Activated CD4-positive, alpha-beta T cell treated with anti-CD3 and anti-CD28 coated beads, Interleukin-2, amount 50 U/mL, for 48 hours (primary cell): Measurements from ENCODE around the gene OAS1.
"Not testable (repeated sequence)": the region's sequence is repeated elsewhere in the genome, so short reads cannot be mapped to it uniquely, and the experiment has no call there.

ENCODE experiments used
- DNase-seq, 2 experiments: peaks; one replicate each; pipeline ENCODE4 v3.0.0-alpha.2; 2020

Gene OAS1

DNA sequence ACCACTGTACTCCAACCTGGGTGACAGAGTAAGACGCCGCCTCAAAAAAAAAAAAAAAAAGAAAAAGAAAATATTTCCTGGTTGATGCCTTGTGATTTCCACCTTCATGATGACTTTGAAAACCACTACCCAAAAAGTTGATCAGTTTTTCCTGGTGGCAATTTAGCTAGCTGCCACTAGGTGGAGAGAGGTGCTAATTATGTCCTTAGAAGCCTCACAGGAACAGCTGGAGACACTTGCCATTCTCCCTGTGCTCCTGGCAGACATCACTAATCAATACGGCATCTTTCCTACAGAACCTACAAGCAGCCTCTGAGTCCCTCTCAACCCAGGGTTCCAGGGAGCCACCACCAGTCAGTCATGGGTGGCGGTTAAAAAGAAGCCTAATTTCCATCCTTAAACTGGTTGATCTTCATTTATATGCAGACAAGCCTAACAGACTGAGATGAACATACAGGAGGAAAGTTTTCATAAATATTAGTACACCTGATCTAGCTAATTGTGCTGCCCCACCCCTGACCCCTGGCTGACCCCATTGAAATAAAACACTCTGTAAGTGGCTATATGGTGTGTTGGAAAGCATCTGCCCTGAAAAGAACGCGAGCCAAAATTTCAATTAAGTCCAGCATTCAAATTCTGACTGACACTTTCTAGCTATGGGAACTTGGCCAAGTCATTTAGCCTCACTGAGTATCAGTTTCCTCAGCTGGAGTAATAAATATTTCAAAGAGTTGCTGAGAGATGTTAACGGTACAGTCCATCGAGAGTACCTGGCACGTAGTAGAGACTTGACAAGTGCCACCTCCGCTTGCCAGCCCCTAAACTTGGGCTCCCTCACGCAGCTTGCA is 6.2 kb upstream of the OAS1 start:
- peak; percentile 28 to 54 for DNase-seq

DNA sequence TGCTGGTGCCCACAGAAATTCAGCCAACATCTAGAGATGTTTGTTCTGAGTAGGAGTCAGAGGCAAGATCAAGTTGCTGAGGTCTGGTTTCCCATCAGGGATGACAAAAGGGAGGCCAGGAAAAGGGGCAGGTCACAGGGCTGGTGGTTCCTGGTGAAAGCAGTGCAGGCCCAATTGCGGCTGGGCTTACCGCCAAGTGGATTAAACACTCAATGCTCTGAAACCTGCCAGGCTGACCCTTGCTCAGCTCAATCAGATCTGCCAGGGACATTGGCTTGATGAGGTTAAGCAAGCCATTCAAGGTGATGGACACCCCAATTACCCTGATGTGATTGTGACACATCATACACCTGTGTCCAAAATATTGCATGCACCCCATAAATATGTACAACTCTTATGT is 5.5 kb upstream of the OAS1 start:
- DNase-seq: no peak

DNA sequence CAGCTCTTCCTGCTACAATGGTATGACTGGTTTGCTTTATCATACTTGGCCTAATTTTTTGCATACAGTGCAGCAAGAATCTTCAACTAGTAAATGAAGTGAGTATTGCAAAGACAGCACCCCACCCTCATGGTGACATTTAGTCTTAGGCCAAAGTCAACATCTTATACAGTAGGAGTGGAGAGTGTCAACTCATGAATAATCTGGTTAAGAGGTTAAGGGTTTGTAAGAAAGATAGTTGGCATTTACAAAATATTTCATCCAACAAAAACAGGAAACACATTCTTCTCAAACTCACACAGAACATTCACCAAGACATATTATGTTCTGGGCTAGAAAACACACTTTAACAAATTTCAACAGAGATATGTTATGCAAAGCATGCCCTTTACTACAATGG is 2.2 kb upstream of the OAS1 start:
- no peak for DNase-seq

DNA sequence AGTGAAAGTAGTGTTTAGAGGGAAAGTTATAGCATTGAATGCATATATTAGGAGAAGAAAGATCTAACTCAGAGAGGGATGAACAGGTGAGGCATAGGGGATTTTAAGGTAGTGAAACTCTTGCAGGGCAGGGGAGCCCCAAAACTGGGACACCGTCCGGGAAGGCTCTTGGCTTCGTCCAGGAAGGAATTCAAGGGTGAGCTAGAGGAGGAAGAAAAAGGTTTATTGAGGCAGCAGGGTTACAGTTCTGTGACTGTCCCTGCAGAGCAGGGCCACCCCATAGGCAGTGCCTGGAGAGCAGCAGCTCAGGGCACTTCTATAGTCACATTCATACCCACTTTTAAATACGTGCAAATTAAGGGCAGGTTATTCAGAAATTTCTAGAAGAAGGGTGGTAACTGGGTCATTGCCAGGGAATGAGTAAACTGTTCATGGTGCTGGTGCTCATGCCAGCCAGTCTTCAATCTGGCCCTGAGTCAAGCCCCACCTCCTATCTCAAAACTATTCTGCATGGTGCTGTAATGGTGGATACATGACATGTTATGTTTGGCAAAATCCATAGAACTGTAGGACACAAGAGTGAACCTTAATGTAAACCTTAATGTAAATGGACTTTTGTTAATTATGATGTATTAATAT is 1.2 kb upstream of the OAS1 start:
- DNase-seq: no peak

DNA sequence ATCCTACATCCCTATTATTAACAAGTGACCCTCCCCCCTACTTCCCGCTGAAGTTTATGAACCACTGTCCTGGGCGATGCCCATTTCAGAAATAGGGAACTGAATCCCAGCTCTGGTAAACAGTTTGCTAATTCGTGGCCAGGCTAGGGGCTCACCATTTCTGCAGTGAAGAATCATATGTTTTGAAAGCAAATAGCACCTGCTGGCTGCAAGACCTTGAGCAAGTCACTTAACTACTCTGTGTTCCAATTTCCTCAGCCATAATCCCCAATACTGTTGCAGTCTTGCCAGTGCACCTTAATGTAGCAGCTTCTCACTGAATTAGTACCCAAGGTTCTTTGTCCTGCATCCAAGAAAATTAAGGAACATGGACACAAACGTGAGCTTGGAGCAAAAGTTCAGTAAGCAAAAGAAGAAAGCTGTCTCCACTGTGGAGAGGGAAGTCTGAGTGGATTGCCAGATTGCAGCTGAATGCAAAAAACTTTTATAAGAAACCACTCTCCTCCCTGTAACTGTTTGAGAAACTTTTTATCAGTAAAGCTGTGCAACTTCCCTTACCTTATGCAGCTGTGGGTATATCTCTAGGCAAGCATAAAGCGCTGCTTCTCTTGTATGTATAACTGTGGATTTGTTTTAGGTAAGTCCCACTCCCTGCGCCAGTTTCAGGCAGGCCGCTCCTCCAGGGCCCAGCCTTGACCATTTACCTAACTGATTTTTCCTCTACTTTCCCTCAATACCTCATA is 824 bp downstream of the OAS1 start:
- no peak for DNase-seq

DNA sequence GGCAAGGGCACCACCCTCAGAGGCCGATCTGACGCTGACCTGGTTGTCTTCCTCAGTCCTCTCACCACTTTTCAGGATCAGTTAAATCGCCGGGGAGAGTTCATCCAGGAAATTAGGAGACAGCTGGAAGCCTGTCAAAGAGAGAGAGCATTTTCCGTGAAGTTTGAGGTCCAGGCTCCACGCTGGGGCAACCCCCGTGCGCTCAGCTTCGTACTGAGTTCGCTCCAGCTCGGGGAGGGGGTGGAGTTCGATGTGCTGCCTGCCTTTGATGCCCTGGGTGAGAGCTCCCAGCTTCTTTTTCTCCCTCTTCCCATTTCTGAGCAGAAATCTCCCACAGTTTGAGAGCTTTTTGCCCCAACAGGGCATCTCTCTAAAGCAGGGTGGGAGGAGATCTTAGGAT is 1.8 kb downstream of the OAS1 start:
- DNase-seq: peak; percentile 31 to 45

DNA sequence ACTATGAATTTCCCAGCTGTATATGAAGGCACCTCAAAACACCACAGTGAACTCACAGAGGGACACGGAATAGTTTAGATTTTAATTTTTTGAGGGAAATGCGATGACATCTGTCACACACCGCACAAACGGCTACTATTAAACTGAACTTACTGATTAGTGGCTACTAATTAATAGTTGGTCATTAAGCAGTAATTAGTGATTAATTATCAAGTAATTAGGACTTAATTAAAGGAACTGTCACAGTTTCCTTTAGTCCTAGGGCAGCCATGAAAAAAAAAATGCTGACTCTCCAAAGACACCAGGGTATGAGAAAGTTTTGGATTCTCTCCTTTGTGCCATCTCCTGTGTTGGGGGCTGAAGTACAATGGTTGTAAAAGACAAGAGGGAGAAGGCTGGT is 2.9 kb downstream of the OAS1 start:
- DNase-seq: no peak

DNA sequence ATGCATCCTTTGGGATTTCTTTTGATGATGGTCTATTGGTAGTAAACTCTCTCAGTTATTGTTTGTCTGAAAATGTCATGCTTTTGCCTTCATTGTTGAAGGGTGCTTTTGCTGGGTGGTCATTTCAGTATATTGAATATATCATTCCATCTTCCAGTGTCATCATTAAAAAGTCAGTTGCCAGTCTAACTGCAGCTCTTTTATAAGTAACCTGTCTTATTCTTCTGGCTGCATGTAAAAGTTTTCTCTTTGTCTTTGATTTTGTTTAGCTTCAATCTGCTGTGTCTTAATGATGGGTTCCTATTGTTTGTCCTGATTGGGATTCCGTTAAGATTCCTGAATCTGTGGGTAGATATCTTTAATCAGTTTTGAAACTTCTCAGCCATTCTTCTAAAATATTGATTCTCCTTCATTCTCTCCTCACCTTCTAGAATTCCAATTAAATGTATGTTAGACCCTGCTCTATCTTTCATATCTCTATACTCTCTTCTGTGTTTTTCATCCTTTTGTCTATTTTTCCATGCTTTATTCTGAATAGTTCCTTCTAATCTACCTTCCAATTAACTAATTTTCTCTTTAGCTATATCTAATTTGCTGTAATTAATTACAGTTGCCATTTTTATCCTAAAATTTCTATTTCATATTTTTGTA is 6.4 kb downstream of the OAS1 start:
- DNase-seq: no peak

DNA sequence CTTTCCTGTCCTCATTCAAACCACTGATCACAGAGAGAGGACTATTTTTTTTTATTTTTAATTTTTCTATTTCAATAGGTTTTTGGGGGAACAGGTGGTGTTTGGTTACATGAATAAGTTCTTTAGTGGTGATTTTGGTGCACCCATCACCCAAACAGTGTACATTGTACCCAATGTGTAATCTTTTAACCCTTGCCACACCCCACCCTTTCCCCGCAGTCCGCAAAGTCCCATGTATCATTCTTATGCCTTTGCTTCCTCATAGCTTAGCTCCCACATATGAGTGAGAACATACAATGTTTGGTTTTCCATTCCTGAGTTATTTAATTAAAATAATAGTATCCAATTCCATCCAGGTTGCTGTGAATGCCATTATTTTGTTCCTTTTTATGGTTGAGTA is 7.1 kb downstream of the OAS1 start:
- DNase-seq: not testable (repeated sequence)

DNA sequence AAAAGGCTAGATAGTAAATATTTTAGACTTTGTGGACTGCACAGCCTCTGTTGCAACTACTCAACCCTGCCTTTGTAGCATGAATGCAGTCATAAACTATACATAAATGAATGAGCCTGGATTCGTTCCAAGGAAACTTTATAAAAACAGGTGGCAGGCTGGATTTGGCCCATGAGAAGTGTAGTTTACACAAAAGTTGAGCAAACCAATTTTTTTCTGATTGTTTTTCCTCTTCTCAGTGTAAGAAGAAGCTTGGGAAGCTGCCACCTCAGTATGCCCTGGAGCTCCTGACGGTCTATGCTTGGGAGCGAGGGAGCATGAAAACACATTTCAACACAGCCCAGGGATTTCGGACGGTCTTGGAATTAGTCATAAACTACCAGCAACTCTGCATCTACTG is 9.5 kb downstream of the OAS1 start:
- DNase-seq: no peak

DNA sequence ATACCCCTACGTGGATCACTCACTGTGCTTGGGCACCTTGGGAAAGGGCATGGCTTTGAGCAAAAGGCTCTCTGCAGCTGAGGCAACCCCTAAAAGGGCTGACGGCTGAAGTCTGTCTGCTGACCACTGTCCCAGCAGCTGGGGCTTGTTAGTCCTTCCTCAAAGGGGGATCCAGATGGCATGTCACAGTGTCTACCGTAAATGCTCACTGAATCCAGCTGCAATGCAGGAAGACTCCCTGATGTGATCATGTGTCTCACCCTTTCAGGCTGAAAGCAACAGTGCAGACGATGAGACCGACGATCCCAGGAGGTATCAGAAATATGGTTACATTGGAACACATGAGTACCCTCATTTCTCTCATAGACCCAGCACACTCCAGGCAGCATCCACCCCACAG is 12.4 kb downstream of the OAS1 start:
- DNase-seq: no peak

DNA sequence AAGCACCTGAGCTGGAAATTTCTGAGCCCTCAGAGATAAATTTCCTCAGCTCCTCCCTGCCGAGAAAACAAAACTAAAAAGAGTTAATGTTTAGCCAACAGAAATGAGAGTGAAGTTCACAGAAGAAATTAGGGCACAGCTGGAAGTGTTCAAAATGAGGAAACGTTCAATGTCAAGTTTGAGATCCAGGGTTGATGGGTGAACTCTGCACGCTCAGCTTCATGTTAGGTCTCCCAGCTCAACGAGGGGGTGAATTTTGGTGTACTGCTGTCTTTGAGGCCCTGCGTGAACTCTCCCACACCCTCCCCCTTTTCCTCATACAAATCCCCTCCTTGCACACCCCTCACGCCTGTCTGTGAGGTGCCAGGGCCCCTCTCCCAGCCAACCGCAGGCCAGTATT is 18.2 kb downstream of the OAS1 start:
- DNase-seq: no peak

DNA sequence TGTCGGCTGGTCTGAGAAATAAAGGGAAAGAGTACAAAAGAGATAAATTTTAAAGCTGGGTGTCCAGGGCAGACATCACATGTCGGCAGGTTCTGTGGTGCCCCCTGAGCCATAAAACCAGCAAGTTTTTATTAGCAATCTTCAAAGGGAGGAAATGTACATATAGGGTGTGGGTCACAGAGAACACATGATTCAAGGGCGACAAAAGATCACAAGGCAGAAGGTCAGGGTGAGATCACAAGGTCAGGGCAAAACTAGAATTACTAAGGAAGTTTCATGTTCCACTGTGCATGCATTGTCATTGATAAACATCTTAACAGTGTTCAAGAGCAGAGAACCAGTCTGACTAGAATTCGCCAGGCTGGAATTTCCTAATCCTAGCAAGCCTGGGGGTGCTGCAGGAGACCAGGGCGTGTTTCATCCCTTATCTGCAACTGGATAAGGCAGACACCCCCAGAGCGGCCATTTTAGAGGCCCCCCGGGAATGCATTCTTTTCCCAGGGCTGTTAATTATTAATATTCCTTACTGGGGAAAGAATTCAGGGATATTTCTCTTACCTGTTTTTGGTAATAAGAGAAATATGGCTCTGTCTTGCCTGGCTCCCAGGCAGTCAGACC is 19.8 kb downstream of the OAS1 start:
- DNase-seq: not testable (repeated sequence)

DNA sequence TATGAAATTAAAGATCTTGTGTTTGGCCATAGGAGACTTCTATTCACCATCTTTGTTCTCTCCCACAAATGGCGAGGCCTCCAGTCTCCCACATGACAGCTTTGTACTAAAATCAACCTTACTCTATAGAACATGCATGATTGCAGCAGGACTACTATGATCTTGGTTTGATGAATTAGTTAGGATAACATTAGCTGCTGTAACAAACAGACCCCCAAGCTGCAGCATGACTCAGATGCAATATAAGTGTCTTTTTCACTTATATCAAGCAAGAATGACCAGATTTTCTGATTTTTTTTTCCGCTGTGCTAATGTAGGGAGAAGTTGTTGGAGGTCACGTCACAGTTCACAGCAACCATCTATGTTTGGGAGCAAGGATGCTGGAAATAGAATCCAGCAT is 20.7 kb downstream of the OAS1 start:
- no peak for DNase-seq

DNA sequence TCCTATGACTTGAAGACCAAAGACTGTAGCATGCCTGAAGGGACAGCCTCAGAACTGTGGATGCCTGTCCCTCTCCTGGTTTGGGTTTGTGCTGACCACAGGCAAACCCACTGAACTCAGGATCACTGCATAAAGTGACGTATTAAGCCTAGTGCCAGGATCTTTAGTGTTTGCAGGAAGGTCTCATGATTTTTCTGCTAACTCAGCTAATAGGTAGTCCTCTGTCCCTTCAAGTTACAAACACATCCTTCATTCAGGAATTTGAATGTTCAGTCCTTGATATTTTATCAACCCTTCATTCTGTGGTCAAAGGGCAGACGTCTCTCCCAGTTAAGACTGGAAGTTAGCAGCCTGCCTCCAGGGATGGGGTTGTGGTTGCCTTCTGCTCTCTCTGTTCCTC is 21.2 kb downstream of the OAS1 start:
- no peak for DNase-seq

DNA sequence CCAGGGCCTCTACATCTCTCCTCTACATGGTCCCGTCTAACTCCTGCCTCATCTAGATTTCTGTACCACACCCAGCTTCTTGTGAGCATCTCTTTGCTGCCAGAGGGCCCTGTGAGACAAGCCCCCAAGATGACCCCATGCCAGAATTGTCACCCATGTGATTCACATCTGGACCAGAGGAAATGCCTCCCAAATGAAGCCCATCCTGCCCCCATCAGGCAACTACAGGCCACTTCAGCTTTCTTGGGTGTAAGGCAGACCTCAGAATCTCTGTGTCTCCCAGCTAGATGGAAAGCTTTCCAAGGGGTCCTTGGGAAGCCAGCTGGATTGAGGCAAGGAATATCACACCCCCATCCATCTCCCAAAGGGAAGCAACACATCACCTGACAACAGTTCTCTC is 22.2 kb downstream of the OAS1 start:
- no peak for DNase-seq

DNA sequence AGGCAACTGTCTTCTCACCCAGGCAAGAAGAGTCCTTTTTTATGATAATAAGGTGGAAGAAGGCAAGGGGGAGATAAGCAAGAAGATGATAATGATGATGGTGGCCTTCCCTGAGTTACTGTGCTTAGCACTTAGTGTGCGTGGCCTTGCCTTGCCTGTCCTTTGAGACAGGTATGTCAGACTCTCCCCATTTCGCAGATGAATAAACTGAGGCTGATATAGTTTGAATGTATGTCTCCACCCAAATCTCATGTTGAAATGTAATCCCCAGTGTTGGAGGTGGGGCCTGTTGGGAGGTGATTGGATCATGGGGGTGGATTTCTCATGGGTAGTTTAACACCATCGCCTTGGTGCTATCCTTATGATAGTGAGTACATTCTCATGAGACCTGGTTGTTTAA is 23.0 kb downstream of the OAS1 start:
- no peak for DNase-seq

DNA sequence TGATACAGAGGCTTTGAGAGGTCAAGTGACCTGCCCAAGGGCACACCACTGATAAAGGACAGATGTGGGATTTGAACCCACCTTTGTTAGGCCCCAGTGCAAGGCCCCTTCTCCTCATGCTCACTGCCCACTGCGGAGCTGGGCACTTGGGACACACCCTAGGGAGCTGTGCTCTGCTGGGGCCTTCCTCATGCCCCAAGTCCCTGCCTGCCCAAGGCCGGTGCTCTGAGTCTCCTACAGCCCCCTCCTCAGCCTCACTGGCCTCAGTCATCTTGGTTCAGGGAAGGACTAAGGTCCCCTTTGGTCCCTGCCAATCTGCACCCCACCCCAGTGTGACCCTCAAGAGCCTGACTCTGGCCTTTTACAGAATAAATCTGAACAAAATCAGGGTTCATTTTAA is 23.6 kb downstream of the OAS1 start:
- DNase-seq: no peak

DNA sequence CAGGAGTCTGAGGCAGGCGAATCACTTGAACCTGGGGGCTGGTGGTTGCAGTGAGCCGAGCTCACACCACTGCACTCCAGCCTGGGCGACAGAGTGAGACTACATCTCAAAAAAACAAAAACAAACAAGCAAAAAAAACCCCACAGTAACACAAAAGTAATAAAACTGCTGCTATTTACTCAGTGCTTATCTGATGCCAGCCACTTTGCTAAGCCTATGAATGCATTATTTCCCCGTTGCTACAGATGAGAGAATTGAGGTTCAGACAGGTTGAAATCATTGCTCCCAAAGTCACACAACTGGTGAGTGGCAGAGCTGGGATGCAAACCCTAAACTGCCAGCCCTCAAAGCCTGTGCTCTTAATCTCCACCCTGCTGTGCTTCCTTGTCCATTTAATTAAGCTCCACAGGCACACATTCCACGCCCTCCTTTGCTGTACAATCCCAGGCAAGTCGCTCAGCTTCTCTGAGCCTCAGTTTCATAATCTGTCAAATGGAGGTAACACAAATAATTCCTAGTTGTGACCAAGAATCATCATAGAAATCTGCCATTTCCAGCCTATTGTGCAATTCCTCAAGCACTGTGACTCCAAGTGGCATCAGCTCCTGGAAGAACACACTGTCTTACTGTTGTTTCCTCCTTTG is 25.8 kb downstream of the OAS1 start:
- DNase-seq: no peak

DNA sequence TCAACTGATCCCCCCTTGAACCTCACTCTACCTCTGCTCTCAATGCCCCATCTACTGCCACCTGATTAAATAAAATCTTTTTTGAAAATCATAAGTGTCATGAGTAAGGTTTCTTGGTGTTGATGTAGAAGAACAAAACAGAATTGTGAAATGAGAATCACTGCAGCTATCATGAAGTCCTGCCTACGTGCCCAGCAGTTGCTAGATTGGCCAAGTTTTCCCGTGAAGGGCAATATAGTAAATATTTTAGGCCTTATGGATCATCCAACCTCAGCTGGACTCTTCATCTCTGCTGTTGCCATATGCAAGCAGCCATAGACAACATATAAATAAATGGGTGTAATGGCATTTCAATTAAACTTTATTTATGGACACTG is 26.4 kb downstream of the OAS1 start:
- DNase-seq: no peak

DNA sequence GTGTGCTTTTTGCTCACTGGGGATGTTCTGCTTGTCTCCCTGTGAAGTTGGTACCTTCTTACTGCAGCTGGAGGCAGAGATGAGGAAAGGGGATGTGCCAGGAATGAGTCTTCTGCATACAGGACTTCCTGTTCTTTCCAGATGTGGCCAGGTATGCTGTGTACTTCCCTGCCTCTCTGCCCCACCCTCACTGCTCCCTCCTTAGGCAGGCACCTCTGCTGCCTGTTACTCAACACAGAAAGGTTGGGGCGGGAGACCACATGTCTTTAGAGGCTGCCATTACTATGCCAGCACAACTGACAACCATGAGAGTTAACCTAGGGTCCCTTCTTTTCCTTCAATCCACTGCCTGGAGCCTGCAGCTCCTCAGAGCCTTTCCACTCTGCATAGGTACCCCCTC is 29.5 kb downstream of the OAS1 start:
- no peak for DNase-seq

DNA sequence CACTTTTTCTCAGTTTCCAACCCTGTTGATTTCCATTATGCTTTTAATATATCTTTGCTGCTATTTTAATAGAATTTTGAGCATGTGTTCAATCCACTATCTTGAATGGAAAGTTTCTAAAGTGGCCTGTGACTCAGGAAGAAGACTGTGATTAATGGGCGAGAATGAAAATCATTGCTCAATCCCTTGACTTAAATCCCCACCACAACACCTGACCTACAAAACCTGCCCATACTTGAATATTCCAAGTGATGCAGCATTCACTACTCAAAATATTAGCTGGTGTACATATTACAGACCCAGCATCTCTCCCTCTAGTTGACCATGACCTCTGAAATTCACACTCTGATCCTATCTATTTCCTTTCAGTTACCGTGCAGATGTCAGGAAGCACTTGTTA is 30.2 kb downstream of the OAS1 start:
- DNase-seq: no peak
